GM23338 (cell line): ENCODE measurements around the gene TAGLN. TPM values are rescaled to one million over a fixed set of nuclear protein-coding genes. Genes with fewer than 3 reads are reported as not detected.

Experiments used
- ATAC-seq: fragments of 200-7000 bp; cut with Tn5 transposase; 3 replicates; pipeline ENCODE4 v1.9.1; 2020
- DNase-seq: peaks from one replicate; pipeline ENCODE4 v3.0.0-alpha.2; 2015; ENCODE audit warnings: low spot score
- H2AFZ ChIP-seq: fragments of 200-600 bp; sonication (generic); 2 replicates; pipeline ENCODE4 v1.8.0; 2016; ENCODE audit warnings: antibody characterized with exemption, mild to moderate bottlenecking, moderate library complexity
- H3F3A ChIP-seq: fragments of 200-600 bp; sonication (generic); replicated peaks from 2 replicates; pipeline ENCODE4 v1.8.0; 2017; ENCODE audit warnings: antibody characterized with exemption, mixed run types, low read depth
- H3K27ac ChIP-seq: fragments of 200-600 bp; sonication (generic); 2 replicates; pipeline ENCODE4 v1.6.1; 2016; ENCODE audit warnings: low read depth
- H3K27me3 ChIP-seq: fragments of 200-600 bp; sonication (generic); 2 replicates; pipeline ENCODE4 v1.8.0; 2016; ENCODE audit warnings: mild to moderate bottlenecking, mixed run types, moderate library complexity; ENCODE audit not compliant: insufficient read depth
- H3K36me3 ChIP-seq: fragments of 200-600 bp; sonication (generic); 2 replicates; pipeline ENCODE4 v1.8.0; 2016; ENCODE audit warnings: mild to moderate bottlenecking; ENCODE audit not compliant: insufficient read depth
- H3K4me1 ChIP-seq: fragments of 200-600 bp; sonication (generic); 2 replicates; pipeline ENCODE4 v1.8.0; 2016; ENCODE audit warnings: mild to moderate bottlenecking, moderate library complexity; ENCODE audit not compliant: insufficient read depth
- H3K4me2 ChIP-seq: fragments of 200-600 bp; sonication (generic); 2 replicates; pipeline ENCODE4 v1.7.1; 2017; ENCODE audit warnings: mixed run types
- H3K4me3 ChIP-seq: fragments of 200-600 bp; sonication (generic); 2 replicates; pipeline ENCODE4 v1.6.1; 2016; ENCODE audit warnings: mixed run types
- H3K79me2 ChIP-seq: fragments of 200-600 bp; sonication (generic); replicated peaks from 2 replicates; pipeline ENCODE4 v1.8.0; 2017; ENCODE audit warnings: mild to moderate bottlenecking; ENCODE audit not compliant: insufficient read depth
- H3K9me2 ChIP-seq: fragments of 200-600 bp; sonication (generic); 2 replicates; pipeline ENCODE4 v1.8.0; 2017; ENCODE audit not compliant: insufficient read depth
- H4K20me1 ChIP-seq: fragments of 200-600 bp; sonication (generic); replicated peaks from 2 replicates; pipeline ENCODE4 v1.8.0; 2017; ENCODE audit warnings: mild to moderate bottlenecking; ENCODE audit not compliant: insufficient read depth
- H3K27ac Mint-ChIP-seq: 2 replicates; pipeline ENCODE4 v1.8.0; 2020; ENCODE audit warnings: inconsistent platforms, mild to moderate bottlenecking, moderate library complexity, mixed read lengths
- H3K27me3 Mint-ChIP-seq: 3 replicates; pipeline ENCODE4 v1.8.0; 2022; ENCODE audit warnings: low read depth, mild to moderate bottlenecking, moderate library complexity, mixed read lengths, inconsistent platforms; ENCODE audit not compliant: insufficient read depth, poor library complexity
- H3K36me3 Mint-ChIP-seq: 3 replicates; pipeline ENCODE4 v1.8.0; 2021; ENCODE audit warnings: low read depth, mild to moderate bottlenecking, inconsistent platforms, moderate library complexity, mixed read lengths
- H3K4me1 Mint-ChIP-seq: 3 replicates; pipeline ENCODE4 v1.8.0; 2020; ENCODE audit warnings: mild to moderate bottlenecking, inconsistent platforms, mixed read lengths
- H3K4me3 Mint-ChIP-seq: 3 replicates; pipeline ENCODE4 v1.8.0; 2021; ENCODE audit warnings: moderate library complexity, mild to moderate bottlenecking, inconsistent platforms, mixed read lengths
- H3K9me3 Mint-ChIP-seq: 3 replicates; pipeline ENCODE4 v1.8.0; 2020; ENCODE audit warnings: moderate library complexity, mild to moderate bottlenecking, inconsistent platforms, mixed read lengths
- CREB1 ChIP-seq: fragments of 250-450 bp; sonication (Bioruptor Pico); IDR thresholded peaks from 2 replicates; pipeline ENCODE4 v1.5.0; 2020; ENCODE audit warnings: low read depth, mild to moderate bottlenecking, moderate library complexity
- CTCF ChIP-seq, 2 experiments: fragments of 200-600 bp in 1 of 2; sonication (generic) in 1 of 2; conservative IDR thresholded peaks; 2 replicates each; pipeline versions ENCODE4 v1.5.1 to v1.6.1; 2016 to 2017; ENCODE audit warnings: antibody characterized with exemption in 2 of 2, low read depth in 2 of 2, mild to moderate bottlenecking in 2 of 2, moderate library complexity in 1 of 2
- EZH2 ChIP-seq: fragments of 200-600 bp; sonication (generic); IDR thresholded peaks from one replicate; pipeline ENCODE4 v1.8.0; 2017; ENCODE audit warnings: antibody characterized with exemption, mild to moderate bottlenecking, low read depth; ENCODE audit not compliant: unreplicated experiment
- JUNB ChIP-seq: IDR thresholded peaks from one replicate; pipeline ENCODE4 v1.6.1; 2016; ENCODE audit warnings: antibody characterized with exemption; ENCODE audit not compliant: unreplicated experiment
- NANOG ChIP-seq: IDR thresholded peaks from 2 replicates; pipeline ENCODE4 v1.6.1; 2016; ENCODE audit warnings: antibody characterized with exemption, borderline replicate concordance
- POLR2AphosphoS5 ChIP-seq: IDR thresholded peaks from 2 replicates; pipeline ENCODE4 v1.6.1; 2016; ENCODE audit warnings: antibody characterized with exemption, low read depth
- REST ChIP-seq: IDR thresholded peaks from one replicate; pipeline ENCODE4 v1.6.1; 2018; ENCODE audit warnings: antibody characterized with exemption; ENCODE audit not compliant: unreplicated experiment
- STAT1 ChIP-seq: IDR thresholded peaks from one replicate; pipeline ENCODE4 v1.6.1; 2016; ENCODE audit warnings: antibody characterized with exemption; ENCODE audit not compliant: unreplicated experiment
- ZNF331 ChIP-seq: fragments of 250-450 bp; sonication (Bioruptor Pico); IDR thresholded peaks from 2 replicates; pipeline ENCODE4 v1.5.0; 2020; ENCODE audit warnings: low read depth, mild to moderate bottlenecking, moderate library complexity
- polyA plus RNA-seq: library from polyadenylated mRNA; unstranded; fragments of >200 nt; fragmentation: Nextera tagmentation; extraction: Ambion mirVana; gene quantifications from 2 replicates; pipeline ENCODE4 v1.2.1, GENCODE V29; 2016
- total RNA-seq: library from RNA; depleted of rRNA; stranded (reverse); fragments of >200 nt; shearing (Covaris generic); gene quantifications from 2 replicates; pipeline ENCODE4 v1.2.3, GENCODE V29; 2014

Gene TAGLN
- total and polyA plus RNA-seq, 2 experiments from 2014 or later, result 86.8 to 130 TPM

DNA sequence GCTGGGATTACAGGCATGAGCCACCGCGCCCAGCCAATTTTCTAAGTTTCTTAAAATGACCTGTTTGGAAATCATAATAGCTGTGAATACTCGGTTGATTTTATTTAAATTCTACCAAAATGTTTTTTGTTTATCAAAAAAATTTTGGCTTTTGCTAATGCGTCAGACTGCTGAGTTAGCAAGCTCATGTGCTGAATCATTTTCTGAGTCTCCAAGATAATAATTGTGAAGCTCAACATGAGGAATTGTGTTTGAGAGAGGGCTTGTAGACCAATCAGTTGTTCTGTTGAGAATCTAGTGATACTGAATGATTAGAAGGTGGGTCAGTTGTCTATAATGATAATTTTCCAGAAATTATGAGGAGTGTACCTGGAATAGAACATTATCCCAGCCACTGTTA lies 49.2 kb downstream of the TAGLN start (continued):
- TF ChIP-seq REST, result no peak
- no peak for TF ChIP-seq ZNF331 (CRISPR knock-in tag)
- no peak for TF ChIP-seq CTCF (conservative IDR thresholded peaks at IDR 0.05; ENCODE audit: low read depth in 2 of 2)
- TF ChIP-seq NANOG, result no peak
- no peak for TF ChIP-seq POLR2AphosphoS5

DNA sequence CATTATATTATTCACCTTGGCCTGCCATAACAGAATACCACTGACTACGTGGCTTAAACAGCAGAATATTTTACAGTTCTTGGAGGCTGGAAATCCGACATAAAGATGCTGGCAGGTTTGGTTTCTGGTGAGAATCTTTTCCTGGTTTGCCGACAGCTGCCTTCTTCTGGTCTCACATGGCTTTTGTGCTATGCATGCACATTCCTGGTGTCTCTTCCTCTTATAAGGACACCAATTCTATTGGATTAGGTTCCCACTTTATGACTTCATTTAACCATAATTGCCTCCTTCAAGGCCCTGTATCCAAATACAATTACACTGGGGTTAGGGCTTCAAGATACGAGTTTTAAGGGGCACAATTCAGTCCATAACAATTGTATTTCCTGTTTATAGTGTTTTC lies 50.4 kb downstream of the TAGLN start:
- Mint-ChIP-seq H3K4me3 (no peak overlapping the region), H3K27me3 (no peaks in the 10 kb centered on the region), H3K27ac (no peak overlapping the region), H3K9me3 (no peaks in the 10 kb centered on the region; the same call in 2 of the 3 replicates), H3K4me1 (no peaks in the 10 kb centered on the region), H3K36me3 (peaks cover 55% of the 10 kb centered on the region)
- Histone ChIP-seq H3K79me2 (no peaks in the 10 kb centered on the region), H3K4me3 (no peak overlapping the region), H3K4me2 (no peak overlapping the region), H3K9me2 (no peaks in the 10 kb centered on the region), H2AFZ (no peak overlapping the region), H4K20me1 (no peaks in the 10 kb centered on the region), H3K36me3 (peaks cover 43% of the 10 kb centered on the region), H3F3A (no peaks in the 10 kb centered on the region), H3K4me1 (no peaks in the 10 kb centered on the region), H3K27ac (no peak overlapping the region), H3K27me3 (no peaks in the 10 kb centered on the region)
- ATAC-seq (no peak), DNase-seq (no peak)
- TF ChIP-seq CTCF (conservative IDR thresholded peaks at IDR 0.05; ENCODE audit: low read depth in 2 of 2) (no peak), STAT1 (no peak), NANOG (no peak), CREB1 (CRISPR knock-in tag) (no peak), EZH2 (no peak), POLR2AphosphoS5 (no peak), REST (no peak), JUNB (no peak)
